HG03060 (cell line): Measurements from ENCODE around the gene LRRTM4.

Experiments
- ATAC-seq: cut with Tn5 transposase; IDR thresholded peaks from one replicate; pipeline ENCODE4 v1.9.1; 2021; ENCODE audit warnings: low read depth, moderate number of reproducible peaks; ENCODE audit not compliant: unreplicated experiment

Gene LRRTM4

DNA sequence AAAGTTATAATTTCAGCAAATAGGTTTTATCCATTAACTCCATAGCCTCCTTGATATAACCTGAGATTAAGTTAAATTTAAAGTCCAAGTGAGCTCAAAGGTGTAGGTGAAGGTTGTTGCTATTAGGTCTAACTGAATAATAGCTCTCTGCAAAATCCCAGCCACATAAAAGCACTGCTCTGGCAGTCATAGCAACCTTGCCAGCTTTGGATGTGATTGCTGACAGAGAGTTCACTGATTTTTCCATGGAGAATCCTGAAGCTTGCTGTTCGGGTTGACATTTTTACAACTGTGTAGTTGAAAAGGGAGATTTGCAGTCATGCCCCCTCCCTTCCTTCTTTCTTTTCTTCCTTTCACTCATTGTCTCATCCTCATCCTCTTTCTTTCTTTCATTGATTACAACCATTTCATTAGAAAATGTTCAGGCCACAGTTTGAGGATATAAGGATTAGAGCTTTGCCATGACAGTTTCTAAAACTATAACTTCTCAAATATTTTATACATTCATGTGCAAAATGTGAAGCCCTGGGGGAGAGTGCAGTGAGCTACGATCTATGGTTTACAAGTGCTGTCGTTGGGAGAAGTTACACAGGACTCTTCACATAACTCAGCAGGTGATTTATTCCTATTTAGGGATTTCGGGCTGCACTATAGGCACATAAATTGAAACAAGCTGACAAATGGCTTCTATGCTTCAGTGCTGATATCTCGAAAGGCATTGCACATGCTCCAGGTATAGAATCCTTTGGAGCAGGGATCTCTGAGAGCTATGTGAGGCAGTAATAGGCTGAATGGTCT lies 193.8 kb downstream of the LRRTM4 start:
- no peak for ATAC-seq

DNA sequence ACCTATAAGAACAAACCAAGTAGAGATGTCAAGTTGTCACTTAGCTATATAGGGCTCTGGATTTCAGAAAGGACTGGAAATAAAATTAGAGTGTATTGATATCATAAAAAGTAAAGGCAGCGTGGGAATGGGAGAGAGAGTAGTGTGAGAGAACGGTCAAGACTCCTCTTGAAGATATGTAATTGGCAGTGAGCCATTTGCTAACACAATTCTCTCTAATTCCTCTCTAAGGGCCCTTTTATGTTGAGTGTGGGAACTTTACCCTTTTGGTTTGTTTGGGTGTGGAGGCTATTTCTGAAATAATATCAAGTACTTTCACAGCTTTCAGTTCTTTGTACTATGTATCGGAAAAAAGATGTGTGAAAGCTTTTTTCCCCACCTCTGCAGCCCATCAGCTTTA lies 196.8 kb downstream of the LRRTM4 start:
- no peak for ATAC-seq

DNA sequence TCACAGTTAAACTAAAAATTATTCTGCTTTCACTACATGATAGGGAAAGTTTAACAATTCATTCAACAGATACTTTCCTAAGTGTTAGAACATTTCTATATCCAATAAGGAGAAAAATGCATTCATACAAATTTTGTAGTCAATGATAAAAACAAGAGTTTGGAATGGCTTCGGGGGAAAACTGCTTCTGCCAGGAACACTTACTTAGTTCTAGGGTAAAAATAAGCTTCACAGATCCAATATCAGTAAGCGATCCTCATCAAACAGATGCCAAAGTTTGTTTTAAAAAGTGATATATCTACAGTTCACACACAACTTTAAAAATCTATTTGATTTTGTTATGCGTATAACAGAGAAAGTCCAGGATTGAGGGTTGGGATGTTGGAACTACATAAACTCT lies 199.7 kb downstream of the LRRTM4 start:
- ATAC-seq: no peak

DNA sequence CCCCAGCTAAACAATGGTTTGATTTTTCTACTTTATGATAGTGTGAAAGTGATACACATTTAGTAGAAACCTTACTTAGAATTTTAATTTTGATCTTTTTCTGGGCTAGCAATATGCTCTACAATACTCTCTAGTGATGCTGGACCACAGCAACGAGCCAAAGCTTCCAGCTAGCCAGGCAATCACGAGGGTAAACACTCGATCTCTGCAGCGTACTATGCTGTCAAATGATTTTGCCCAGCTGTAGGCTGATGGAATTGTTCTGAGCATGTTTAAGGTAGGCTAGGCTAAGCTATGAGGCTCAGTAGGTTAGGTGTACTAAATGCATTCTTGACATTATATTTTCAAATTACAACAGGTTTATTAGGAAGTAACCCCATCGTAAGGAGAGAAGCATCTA lies 207.5 kb downstream of the LRRTM4 start:
- ATAC-seq: no peak

DNA sequence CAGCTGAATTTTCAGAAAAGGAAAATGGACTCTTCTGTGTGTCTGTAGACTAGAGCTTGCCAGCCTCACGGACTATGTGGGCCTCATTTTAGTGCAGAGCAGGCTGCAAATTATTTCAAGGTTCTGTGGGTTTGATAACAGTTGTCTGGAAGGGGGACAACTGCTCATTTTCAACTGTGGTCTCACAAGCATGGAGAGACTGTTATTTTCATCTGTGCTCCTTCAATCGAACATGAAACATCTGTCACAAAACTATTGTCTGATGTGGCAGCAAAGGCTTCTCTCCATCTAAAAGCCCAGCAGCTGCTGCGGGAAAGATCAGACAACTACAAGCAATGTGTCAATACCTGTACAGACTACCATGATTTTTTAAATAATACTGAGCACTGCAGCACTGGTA lies 211.8 kb downstream of the LRRTM4 start:
- no peak for ATAC-seq

DNA sequence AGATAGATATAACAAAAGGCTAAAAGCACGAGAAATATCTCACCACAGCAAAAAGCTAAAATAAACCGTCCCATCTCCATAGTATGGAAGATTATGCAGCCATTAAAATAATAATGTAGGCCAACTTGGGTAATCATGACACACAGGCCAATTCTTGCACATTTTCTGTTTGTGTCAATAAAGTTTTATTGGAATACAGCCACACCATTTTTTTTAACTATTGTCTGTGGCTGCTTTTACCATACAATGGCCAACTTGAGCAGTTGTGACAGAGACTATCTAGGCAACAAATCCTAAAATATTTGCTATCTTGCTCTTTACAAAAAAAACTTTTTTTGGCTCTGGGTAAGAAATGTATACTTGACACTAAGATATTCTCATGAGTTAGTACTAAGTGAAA lies 212.5 kb downstream of the LRRTM4 start:
- ATAC-seq: no peak

DNA sequence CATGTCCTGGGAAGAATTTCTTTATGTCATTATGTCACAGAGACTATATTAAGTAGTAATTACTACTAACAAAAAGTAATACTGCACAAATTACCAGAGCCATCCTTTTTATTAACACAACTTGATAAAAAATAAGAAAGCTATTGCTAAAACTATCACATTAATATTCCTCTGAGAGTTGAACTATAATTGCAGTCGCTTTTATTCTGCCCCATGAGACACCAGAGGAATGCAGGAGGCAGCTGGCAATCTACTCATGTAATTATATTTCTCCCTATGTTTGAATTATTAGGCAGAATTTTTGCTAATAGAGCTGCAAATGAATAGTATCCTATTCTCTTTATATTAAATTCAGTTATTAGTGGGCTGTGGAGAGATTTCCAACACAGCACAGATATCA lies 220.7 kb downstream of the LRRTM4 start:
- ATAC-seq: no peak

DNA sequence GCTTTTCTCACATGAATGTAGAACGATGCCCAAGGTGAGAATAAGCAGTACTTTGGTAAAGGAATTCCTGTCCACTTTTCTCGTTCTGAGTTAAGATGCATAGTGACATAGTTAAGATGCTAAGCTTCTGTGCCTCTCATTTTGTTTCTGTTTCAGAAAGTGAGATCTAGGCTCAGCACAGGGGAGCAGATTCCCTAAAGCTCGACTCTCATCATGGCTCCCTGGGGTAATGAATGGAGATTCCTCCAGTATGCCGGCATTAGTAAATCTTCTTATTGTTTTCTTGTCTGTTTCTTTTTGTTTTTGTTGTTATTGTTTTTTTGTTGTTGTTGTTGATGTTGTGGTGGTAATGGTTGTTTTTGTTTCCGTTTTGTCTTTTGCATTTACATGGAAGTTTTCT lies 225.4 kb downstream of the LRRTM4 start:
- ATAC-seq: no peak

DNA sequence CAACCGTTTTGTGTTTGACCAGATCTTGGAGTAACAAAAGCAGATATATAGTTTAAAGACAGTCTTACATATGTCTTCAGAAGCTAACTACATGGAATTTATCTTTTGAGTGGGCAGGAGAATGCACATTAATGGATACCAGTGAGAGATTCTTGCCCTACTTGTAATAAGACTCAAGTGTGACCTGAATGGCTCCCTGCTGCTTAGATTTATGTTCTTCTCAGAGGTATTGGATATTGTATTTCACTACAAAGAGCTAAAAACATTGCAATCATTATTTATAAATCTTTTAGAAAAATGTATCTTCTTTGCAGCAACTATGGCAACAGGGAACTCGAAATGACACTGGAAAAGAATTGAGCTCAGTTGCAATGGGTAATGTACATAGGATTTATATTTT lies 227.7 kb downstream of the LRRTM4 start:
- ATAC-seq: no peak

DNA sequence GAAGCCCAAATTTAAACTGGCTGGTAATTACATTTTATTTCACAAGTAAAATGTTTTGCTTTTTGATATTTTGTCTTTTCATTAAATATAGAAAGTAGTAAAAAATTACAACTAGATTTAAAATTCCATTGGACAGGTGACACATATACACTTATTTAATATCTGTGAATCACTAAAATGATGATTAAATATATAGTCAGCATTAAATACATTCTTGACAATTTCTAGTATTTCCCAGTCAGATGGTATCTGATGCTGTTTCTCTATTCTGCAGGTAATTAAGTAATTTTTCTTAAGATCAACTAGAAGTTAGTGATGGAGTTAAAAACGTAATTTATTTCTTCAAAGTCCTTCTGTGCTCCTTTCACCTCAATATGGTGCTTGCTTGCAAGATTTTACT lies 237.8 kb downstream of the LRRTM4 start:
- no peak for ATAC-seq

DNA sequence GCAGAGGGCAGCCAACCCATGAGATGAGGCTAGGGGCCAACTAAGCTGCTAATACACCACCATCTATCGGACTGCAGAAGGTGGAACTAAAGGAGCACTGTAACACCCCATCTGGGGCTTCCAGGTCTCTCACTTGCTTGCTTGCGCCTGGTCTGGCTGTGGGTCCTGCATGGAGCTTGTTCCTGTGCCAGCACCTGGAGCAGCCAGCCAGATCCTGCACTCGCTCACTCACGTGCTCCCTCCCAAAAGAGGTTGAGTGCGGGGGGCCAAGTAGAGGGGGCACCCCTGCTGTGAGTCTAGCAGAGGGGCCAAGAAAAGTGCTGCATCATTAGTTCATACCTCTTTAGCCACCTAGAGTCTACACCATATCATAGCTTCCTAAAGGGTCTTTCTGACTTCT lies 250.9 kb downstream of the LRRTM4 start:
- no peak for ATAC-seq

DNA sequence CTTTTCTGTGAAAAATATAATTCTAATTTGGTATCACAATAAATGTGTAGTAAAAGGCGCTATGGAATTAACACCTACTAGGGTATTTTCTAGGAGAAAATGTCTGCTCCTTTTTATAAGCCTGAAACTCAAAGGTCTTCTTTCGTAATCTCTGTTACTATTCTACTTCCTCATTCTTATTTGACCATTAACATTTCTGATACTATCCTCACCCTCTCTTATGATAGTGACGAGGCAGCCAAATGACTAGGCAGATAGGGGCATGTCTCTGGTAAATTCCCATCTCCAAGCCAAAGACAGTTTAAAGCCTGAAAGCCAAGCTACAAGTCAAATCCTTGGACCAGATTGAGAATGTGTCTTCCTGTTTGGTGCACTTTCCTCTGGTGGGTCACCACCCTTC lies 251.7 kb downstream of the LRRTM4 start:
- no peak for ATAC-seq

DNA sequence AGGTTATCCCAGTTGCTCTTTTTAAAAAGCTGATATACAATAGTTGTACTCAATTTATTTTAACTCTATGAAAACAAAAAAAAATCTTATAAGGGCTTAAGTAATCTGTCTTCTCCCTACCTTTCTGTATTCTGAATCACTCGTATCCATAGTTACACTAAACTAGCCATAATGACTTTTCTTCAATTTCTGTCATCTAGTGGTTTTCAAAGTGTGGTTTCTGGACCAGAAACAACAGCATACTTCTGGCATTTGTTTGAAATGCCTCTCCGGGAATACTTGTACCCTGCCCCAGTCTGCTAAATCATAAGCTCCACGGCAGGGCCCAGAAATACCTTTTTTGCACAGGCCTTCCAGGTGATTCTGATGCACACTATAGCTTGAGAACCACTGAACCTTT lies 253.6 kb downstream of the LRRTM4 start:
- ATAC-seq: no peak

DNA sequence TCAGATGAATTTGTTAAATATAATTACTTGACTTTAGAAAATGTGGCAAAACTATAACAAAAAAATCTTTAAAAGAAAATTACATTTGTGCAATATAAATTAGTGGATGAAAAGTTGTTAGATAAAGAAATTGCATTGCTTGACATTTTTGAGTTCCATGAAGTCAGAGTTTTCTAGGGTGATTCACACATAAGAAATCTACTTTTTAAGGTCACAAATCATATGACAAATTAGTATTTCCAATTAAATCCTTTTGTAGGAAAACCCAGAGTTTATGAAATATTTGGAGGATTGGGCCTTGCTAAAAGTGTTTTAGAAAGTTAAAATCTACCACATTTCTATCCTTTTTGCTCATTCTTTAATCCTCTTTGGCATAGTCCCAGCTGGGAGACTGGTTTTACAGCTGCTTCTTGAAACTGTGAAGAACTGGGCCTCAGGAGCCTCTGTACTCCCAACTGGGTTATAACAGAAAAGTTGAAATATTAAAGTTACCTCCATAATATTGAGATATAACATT lies 289.2 kb downstream of the LRRTM4 start:
- no peak for ATAC-seq

DNA sequence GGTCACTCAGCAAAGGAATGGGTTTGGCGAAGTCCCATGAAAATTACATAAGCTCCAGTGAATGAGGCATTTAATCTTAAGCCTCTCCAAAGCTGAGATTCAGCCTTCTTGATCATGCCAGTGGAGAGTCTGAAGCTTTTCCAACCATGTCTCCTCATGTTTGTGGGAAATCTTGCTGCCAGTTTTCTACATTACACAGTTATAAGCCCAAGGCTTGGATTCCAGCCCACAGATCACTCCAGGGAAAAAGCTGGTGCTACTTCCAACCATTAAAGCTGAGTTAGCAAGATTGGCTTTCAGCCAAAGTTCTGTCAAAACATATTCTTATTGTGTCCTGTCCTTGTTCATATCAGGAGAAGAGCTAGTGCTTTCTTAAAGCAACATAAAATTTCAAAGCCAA lies 293.8 kb downstream of the LRRTM4 start:
- no peak for ATAC-seq

DNA sequence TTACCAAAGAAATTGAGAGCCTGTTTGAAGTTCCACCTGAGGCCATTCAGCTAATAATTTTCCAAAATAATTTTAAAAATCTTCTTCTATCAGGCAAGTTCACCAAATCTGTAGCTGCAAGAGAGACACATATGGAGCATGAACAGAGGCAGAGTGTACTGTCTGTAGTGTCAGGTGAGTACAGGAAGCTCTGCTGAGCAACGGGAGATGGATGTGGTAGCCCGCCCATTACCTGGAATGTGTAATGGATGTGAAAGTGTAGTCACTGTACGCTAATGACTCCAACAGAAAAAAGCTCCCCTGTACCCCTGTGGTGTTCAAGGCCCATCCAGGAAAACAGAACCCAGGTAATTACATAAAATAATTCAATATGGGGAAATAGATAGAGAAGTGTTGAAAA lies 311.5 kb downstream of the LRRTM4 start:
- no peak for ATAC-seq

DNA sequence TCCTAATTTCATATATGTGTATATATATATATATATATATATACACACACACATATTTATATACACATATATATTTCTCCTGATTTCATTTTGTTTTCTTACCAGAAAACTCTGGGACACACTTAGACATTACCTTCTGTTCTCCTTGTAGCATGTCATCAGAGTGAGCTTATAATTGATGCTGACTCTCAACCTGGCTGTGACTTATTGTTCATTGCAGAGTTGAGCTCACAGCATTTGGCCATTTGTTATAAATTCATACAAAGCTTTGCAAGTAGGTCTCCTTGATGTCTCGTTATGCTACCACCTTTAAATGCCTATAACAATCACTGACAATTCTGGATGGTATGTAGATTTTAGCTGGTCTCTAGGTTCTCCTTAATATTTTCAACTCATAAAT lies 314.8 kb downstream of the LRRTM4 start:
- no peak for ATAC-seq

DNA sequence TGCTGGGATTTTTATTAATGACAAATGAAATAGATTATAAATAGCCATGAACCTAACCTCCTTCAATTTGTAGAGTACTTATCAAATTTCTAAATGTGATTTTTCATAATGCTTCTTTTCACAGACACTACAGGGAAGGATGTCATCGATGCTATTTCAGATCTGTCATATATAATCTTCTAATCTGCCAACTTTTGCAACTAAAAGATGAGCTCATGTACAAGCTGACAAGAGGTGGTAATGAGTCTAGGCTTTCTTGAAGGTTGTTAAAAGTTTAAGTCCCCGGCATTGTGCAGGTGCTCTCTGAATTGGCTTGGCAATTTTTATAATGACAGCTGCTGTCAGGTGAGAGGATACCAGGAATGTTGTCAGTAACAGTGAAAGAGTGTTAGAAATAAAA lies 320.4 kb downstream of the LRRTM4 start:
- ATAC-seq: no peak

DNA sequence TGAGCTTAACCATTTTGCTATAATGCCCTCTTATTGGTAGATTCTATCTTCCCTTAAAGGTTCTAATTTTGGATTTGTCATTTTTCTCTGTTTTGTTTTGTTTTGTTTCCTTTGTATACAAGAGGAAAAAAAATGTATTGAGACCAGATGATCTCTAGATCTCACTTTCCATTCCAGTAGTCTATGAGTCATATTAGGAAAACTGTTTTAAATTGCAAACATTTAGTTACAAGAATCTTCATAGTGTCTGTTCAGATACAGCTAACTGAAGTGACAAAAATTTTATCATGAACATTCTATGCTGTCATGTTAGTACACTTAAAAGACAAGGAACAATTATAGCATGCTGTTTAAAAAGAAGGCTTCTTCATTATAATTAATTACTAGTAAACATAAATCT lies 322.8 kb downstream of the LRRTM4 start:
- ATAC-seq: no peak

DNA sequence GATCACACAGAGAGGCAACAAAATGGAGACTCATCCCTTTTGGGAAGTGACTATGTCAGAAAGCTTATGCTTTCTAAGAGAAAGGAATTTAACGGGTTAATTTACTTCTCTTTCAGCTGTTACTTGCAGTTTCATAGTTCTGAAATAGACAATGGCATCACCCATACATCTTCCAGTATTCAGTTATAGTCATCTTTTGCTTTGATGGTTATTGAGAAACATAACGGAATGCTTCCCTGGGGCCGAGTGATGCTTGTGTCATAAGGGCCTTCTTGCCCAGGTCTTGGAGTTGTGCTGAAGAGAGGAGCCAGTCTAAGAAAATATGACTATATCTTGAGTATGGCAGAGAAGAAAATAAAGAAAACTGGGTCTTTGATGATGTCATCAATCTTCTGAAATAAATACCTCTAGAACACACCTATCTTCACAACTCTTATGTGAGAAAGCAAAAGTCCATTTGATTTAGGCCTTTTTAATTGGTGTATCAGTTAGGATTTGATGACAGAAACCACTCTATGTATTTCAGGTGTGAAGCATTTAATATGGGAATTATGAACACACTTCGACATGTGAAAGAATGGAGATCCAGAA lies 328.2 kb downstream of the LRRTM4 start:
- no peak for ATAC-seq

DNA sequence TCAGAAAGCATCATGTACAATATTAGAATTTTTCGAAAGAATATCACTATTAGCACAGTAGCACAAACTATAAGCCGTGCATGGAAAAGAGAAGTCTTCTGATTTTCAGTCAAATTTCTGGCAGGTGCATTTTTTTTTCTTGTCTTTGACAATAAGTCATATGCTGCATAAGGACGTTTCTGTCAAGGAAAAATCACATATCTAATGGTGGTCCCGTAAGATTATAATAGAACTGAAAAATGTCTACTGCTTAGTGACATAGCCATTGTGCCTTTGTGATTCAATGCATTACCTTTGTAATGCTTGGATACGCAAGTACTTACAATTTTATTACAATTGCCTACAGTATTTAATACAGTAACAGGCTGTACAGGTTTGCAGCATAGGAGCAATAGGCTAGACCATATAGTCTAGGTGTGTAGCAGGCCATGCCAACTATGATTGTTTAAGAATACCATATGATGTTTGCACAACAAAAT lies 329.3 kb downstream of the LRRTM4 start:
- no peak for ATAC-seq

DNA sequence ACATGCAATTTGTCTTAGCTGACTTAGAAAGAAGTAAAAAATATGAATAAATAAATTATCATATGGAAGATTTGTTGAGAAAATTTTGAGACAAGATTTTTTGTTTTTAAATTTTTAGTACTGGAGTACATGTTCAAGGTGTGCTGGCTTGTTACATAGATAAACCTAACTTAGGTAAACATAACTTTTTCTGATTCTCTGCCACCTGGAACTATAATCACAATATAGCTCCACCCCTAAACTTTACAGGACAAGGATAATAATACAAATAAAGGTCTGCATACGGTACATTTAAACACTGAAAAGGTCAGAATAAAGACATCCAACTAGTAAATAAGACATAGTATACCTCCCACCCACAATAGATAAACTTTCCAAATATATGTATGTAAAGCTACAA lies 330.5 kb downstream of the LRRTM4 start:
- ATAC-seq: no peak
